Parathyroid adenoma (tissue), 2 donors: ENCODE data around the gene ZNF649.
"Not testable (repeated sequence)": the region's sequence is repeated elsewhere in the genome, so short reads cannot be mapped to it uniquely, and the experiment has no call there.

Experiments used
- H2AFZ ChIP-seq: fragments of 300-600 bp; sonication (generic); one replicate; pipeline ENCODE4 v1.7.0; 2017; ENCODE audit warnings: antibody characterized with exemption, mild to moderate bottlenecking
- H3K27ac ChIP-seq: fragments of 300-600 bp; sonication (generic); one replicate; pipeline ENCODE4 v1.7.0; 2017
- H3K27me3 ChIP-seq: fragments of 300-600 bp; sonication (generic); one replicate; pipeline ENCODE4 v1.7.0; 2017; ENCODE audit warnings: low read length; ENCODE audit not compliant: control insufficient read depth, insufficient read depth
- H3K36me3 ChIP-seq: fragments of 300-600 bp; sonication (generic); one replicate; pipeline ENCODE4 v1.7.0; 2017; ENCODE audit warnings: low read length; ENCODE audit not compliant: control insufficient read depth, insufficient read depth
- H3K4me1 ChIP-seq: fragments of 300-600 bp; sonication (generic); one replicate; pipeline ENCODE4 v1.7.0; 2017; ENCODE audit warnings: control low read depth
- H3K4me2 ChIP-seq: fragments of 300-600 bp; sonication (generic); one replicate; pipeline ENCODE4 v1.7.0; 2017; ENCODE audit warnings: low read length
- H3K4me3 ChIP-seq: fragments of 300-600 bp; sonication (generic); one replicate; pipeline ENCODE4 v1.7.0; 2017; ENCODE audit warnings: low read depth, low read length
- H3K79me2 ChIP-seq: fragments of 300-600 bp; sonication (generic); one replicate; pipeline ENCODE4 v1.7.0; 2017; ENCODE audit warnings: control low read depth
- H3K9ac ChIP-seq: fragments of 300-600 bp; sonication (generic); one replicate; pipeline ENCODE4 v1.7.0; 2017; ENCODE audit warnings: mild to moderate bottlenecking
- H3K9me3 ChIP-seq: fragments of 300-600 bp; sonication (generic); one replicate; pipeline ENCODE4 v1.7.0; 2017; ENCODE audit warnings: low read length; ENCODE audit not compliant: control insufficient read depth
- TF ChIP-seq, protein P1 (sequence below): fragments of 300-600 bp; sonication (generic); IDR thresholded peaks from one replicate; pipeline ENCODE4 v1.7.0; 2017; ENCODE audit warnings: antibody characterized with exemption, mild to moderate bottlenecking
- donor health status: primary hyperparathyroidism.

The ZNF649 gene

DNA sequence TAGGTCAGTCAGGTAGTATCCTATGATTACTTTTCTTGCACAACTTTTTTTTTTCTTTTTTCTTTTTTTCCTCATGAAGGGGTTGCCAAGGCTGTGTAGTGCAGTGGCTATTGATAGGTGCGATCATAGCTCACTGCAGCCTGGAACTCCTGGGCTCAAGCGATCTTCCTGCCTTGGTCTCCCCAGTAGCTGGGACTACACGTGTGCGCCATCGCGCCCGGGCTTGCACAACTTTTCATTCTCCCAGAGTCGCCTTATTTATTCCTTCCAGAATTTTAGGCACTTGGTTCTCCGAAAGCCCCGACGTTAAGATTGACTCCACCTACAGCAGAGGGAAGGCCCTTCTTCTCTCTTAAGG is 21.6 kb upstream of the ZNF649 start:
- Histone ChIP-seq H3K4me1 (no peaks in the 10 kb centered on the region), H3K36me3 (no peaks in the 10 kb centered on the region), H2AFZ (peak overlapping the region; percentile 97), H3K27me3 (no peaks in the 10 kb centered on the region), H3K4me3 (peak overlapping the region; percentile 93), H3K9ac (no peak overlapping the region), H3K9me3 (no peaks in the 10 kb centered on the region), H3K27ac (peak overlapping the region; percentile 95), H3K4me2 (peak overlapping the region; percentile 78), H3K79me2 (peaks cover 2% of the 10 kb centered on the region)
- TF ChIP-seq, protein P1, sequence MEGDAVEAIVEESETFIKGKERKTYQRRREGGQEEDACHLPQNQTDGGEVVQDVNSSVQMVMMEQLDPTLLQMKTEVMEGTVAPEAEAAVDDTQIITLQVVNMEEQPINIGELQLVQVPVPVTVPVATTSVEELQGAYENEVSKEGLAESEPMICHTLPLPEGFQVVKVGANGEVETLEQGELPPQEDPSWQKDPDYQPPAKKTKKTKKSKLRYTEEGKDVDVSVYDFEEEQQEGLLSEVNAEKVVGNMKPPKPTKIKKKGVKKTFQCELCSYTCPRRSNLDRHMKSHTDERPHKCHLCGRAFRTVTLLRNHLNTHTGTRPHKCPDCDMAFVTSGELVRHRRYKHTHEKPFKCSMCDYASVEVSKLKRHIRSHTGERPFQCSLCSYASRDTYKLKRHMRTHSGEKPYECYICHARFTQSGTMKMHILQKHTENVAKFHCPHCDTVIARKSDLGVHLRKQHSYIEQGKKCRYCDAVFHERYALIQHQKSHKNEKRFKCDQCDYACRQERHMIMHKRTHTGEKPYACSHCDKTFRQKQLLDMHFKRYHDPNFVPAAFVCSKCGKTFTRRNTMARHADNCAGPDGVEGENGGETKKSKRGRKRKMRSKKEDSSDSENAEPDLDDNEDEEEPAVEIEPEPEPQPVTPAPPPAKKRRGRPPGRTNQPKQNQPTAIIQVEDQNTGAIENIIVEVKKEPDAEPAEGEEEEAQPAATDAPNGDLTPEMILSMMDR = no peak

DNA sequence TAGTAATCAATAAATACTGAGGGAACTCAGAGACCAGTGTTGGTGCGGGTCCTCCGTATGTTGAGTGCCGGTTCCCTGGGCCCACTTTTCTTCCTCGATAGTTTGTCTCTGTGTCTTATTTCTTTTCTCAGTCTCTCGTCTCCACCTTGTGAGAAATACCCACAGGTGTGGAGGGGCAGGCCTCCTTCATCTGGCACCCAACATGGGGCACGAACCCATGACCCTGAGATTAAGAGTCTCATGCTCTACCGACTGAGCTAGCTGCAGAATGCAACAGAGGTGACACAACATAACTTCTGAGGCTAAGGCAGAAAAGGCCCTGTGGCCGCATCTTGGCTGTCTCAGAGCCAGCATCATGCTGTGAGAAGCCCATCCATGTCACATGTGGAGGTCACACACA is 17.1 kb upstream of the ZNF649 start:
- TF ChIP-seq, protein P1 = no peak
- H3K9me3 ChIP-seq = no peaks in the 10 kb centered on the region

DNA sequence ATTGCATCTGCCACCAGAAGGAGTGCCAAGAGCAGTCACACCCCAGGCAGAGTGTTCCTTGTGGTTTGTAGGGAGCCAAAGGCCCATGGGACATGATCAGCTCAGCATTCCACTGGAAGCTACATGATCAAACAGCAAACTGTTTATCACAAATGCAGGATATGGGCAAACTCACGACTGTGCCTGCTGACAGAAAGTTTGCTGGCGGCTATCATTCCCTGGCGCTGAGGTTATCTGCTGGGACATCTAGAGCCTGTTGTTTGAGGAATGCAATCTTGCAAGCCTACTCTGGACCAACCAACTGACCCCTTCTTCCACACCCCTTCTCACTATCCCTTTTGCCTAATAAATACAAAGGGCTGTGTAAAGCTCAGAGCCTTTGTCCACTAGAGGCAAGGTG is 14.8 kb upstream of the ZNF649 start:
- TF ChIP-seq, protein P1 = no peak
- no peaks in the 10 kb centered on the region for H3K4me1 ChIP-seq
- no peaks in the 10 kb centered on the region for H3K27me3 ChIP-seq

More for the DNA sequence above, 17.1 kb upstream of the ZNF649 start:
- Histone ChIP-seq H3K9ac (no peak overlapping the region), H3K4me1 (no peaks in the 10 kb centered on the region), H3K27me3 (no peaks in the 10 kb centered on the region), H3K36me3 (no peaks in the 10 kb centered on the region), H3K79me2 (no peaks in the 10 kb centered on the region), H3K4me2 (no peak overlapping the region), H3K4me3 (no peak overlapping the region), H2AFZ (no peak overlapping the region), H3K27ac (no peak overlapping the region)

DNA sequence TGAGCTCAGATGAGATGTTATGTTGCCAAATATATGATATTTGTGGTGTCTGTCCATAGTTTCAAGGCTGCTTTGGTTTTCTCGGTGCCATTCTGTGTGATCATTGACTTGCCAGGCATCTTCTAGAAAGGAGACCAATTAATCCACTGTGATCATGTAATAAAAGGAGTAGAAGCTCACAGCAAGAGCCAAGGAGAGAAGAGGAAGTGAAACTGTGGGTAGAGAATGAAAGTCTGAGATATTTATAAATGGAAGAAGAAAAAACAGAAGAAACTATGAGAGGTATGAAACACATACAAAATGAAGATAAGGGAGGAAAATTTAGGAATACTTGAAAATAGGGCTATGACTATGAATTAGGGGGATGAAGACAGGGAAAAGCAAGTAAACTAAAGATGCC is 11.3 kb upstream of the ZNF649 start:
- Histone ChIP-seq H3K27me3 (no peaks in the 10 kb centered on the region), H3K79me2 (no peaks in the 10 kb centered on the region), H3K9me3 (no peaks in the 10 kb centered on the region), H3K36me3 (no peaks in the 10 kb centered on the region), H3K27ac (no peak overlapping the region), H3K4me2 (no peak overlapping the region), H2AFZ (no peak overlapping the region), H3K9ac (no peak overlapping the region), H3K4me3 (no peak overlapping the region), H3K4me1 (no peaks in the 10 kb centered on the region)
- TF ChIP-seq, protein P1 = no peak

More for the DNA sequence above, 14.8 kb upstream of the ZNF649 start:
- Histone ChIP-seq H3K4me3 (no peak overlapping the region), H3K27ac (no peak overlapping the region), H3K4me2 (no peak overlapping the region), H3K36me3 (no peaks in the 10 kb centered on the region), H3K79me2 (no peaks in the 10 kb centered on the region), H2AFZ (no peak overlapping the region), H3K9me3 (no peaks in the 10 kb centered on the region), H3K9ac (no peak overlapping the region)

DNA sequence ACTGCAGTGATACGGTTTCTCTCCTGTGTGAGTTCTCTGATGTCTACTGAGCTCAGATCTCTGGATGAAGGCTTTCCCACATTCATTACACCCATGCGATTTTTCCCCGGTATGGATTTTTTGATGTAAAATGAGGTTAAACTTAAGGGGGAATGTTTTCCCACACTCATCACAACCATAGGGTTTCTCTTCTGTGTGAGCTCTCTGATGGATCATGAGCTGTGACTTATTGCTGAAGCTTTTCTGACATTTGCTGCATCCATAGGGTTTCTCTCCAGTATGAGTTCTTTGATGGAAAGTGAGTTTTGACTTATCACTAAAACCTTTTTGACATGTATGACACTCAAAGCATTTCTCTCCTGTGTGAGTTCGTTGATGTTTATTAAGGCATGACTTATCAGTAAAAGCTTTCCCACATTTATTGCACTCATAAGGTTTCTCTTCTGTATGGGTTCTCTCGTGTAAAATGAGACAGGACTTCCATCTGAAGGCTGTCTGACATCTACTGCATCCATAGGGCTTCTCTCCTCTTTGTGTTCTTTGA is 10.6 kb upstream of the ZNF649 start:
- Histone ChIP-seq H2AFZ (no peak overlapping the region), H3K27me3 (no peaks in the 10 kb centered on the region), H3K9ac (no peak overlapping the region), H3K36me3 (no peaks in the 10 kb centered on the region), H3K4me2 (no peak overlapping the region), H3K27ac (no peak overlapping the region), H3K9me3 (no peaks in the 10 kb centered on the region), H3K4me1 (no peaks in the 10 kb centered on the region), H3K4me3 (no peak overlapping the region), H3K79me2 (no peaks in the 10 kb centered on the region)
- TF ChIP-seq, protein P1 = no peak

DNA sequence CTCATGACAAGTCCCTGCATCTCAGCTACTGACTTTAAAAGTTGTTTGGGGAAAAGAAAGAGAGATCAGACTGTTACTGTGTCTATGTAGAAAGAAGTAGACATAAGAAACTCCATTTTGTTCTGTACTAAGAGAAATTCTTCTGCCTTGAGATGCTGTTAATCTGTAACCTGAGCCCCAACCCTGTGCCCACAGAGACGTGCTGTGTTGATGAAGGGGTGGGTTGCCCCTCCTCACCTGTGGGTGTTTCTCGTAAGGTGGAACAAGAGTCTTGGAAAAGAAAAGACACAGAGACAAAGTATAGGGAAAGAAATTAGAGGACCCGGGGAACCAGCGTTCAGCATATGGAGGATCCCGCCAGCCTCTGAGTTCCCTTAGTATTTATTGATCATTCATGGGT is 3.2 kb upstream of the ZNF649 start:
- H3K27me3 ChIP-seq, H3K27ac ChIP-seq, H3K4me2 ChIP-seq, H3K36me3 ChIP-seq, H3K9ac ChIP-seq, H3K4me1 ChIP-seq, H2AFZ ChIP-seq, H3K4me3 ChIP-seq, H3K9me3 ChIP-seq: not testable (repeated sequence)
- peaks cover 16% of the 10 kb centered on the region for H3K79me2 ChIP-seq

DNA sequence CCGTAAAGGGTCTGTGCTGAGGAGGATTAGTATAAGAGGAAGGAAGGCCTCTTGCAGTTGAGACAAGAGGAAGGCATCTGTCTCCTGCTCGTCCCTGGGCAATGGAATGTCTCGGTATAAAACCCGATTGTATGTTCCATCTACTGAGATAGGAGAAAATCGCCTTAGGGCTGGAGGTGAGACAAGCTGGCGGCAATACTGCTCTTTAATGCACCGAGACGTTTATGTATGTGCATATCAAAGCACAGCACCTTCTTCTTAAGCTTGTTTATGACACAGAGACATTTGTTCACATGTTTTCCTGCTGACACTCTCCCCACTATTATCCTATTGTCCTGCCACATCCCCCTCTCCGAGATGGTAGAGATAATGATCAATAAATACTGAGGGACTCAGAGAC is 1.3 kb upstream of the ZNF649 start:
- H3K27ac ChIP-seq, H2AFZ ChIP-seq, H3K36me3 ChIP-seq, H3K4me3 ChIP-seq, H3K4me1 ChIP-seq, H3K4me2 ChIP-seq, H3K9ac ChIP-seq, H3K27me3 ChIP-seq, H3K9me3 ChIP-seq: not testable (repeated sequence)
- H3K79me2 ChIP-seq = peaks cover 23% of the 10 kb centered on the region
